A549 (cell line): ENCODE data around the gene RAB3GAP2. TPM values are rescaled to one million over a fixed set of nuclear protein-coding genes. Genes with fewer than 3 reads are reported as not detected.
"Not testable (repeated sequence)": the region's sequence is repeated elsewhere in the genome, so short reads cannot be mapped to it uniquely, and the experiment has no call there.

ENCODE experiments used
- ATAC-seq, 2 experiments: fragments of 200-7000 bp in 1 of 2; fragments of >200 bp in 1 of 2; cut with Nextera tagmentation in 1 of 2; cut with Tn5 transposase in 1 of 2; 3 replicates each; pipeline versions ENCODE4 v1.8.0 to v1.9.1; 2018 to 2020; ENCODE audit warnings: mild to moderate bottlenecking in 1 of 2, moderate library complexity in 1 of 2
- CTCF ChIA-PET: fragments of 300-600 bp; sonication (Branson Sonifier 250); formaldehyde crosslinking; extraction: SDS; loops from one replicate; lab custom pipeline; 2021; ENCODE audit warnings: antibody characterized with exemption, inconsistent platforms; lab: Yijun Ruan, JAX
- POLR2A ChIA-PET: fragments of 350-600 bp; formaldehyde crosslinking; extraction: SDS; loops from one replicate; lab custom pipeline; 2021; ENCODE audit warnings: antibody characterized with exemption, inconsistent platforms; lab: Yijun Ruan, JAX
- DNase-seq, 2 experiments: peaks; one replicate each; pipeline versions ENCODE4 v3.0.0 to v3.0.0-alpha.2; 2011 to 2016; ENCODE audit warnings: low read depth in 1 of 2, low spot score in 1 of 2
- FAIRE-seq: peaks from 2 replicates; lab custom pipeline; 2011; peaks lifted over from hg19 to GRCh38; lab: Jason Lieb, UNC
- H3K27ac ChIP-seq, 2 experiments: fragments of >200 bp; sonication (Bioruptor Twin); formaldehyde crosslinking; 3 replicates each; pipeline ENCODE4 v1.5.1; 2016 to 2017
- H3K4me1 ChIP-seq: fragments of >200 bp; sonication (Bioruptor Twin); formaldehyde crosslinking; 3 replicates; pipeline ENCODE4 v1.6.1; 2016
- H3K4me2 ChIP-seq: fragments of >200 bp; sonication (Bioruptor Twin); formaldehyde crosslinking; 3 replicates; pipeline ENCODE4 v1.6.1; 2016
- H3K4me3 ChIP-seq: fragments of >200 bp; sonication (Bioruptor Twin); formaldehyde crosslinking; 3 replicates; pipeline ENCODE4 v1.5.1; 2016
- H3K9me3 ChIP-seq: fragments of >200 bp; sonication (Bioruptor Twin); formaldehyde crosslinking; 3 replicates; pipeline ENCODE4 v1.6.1; 2016
- BHLHE40 ChIP-seq: IDR thresholded peaks from 2 replicates; pipeline ENCODE4 v1.6.1; 2012; ENCODE audit warnings: low read depth, low read length, inconsistent platforms
- CEBPB ChIP-seq, 2 experiments: fragments of >200 bp in 1 of 2; sonication (Bioruptor Twin) in 1 of 2; formaldehyde crosslinking in 1 of 2; IDR thresholded peaks; 2 replicates each; pipeline ENCODE4 v1.6.1; 2012 to 2016
- CHD4 ChIP-seq: fragments of 200-600 bp; sonication (generic); IDR thresholded peaks from 2 replicates; pipeline ENCODE4 v1.6.1; 2016; ENCODE audit warnings: antibody characterized with exemption, mild to moderate bottlenecking, borderline replicate concordance
- ESRRA ChIP-seq: fragments of 150-350 bp; IDR thresholded peaks from 2 replicates; pipeline ENCODE4 v1.6.1; 2014; ENCODE audit warnings: mild to moderate bottlenecking, low read length, borderline replicate concordance
- HOXA7 ChIP-seq: fragments of 250-450 bp; sonication (Bioruptor Pico); IDR thresholded peaks from 2 replicates; pipeline ENCODE4 v1.5.0; 2020; ENCODE audit warnings: mild to moderate bottlenecking, moderate library complexity
- HOXB5 ChIP-seq: fragments of 250-450 bp; sonication (Bioruptor Pico); IDR thresholded peaks from 2 replicates; pipeline ENCODE4 v1.5.0; 2020; ENCODE audit warnings: mild to moderate bottlenecking, moderate library complexity
- JUNB ChIP-seq: fragments of >200 bp; sonication (Bioruptor Twin); formaldehyde crosslinking; IDR thresholded peaks from 2 replicates; pipeline ENCODE4 v1.6.1; 2016
- KDM1A ChIP-seq: fragments of 200-600 bp; sonication (generic); IDR thresholded peaks from 2 replicates; pipeline ENCODE4 v1.6.1; 2016; ENCODE audit warnings: low read depth, mild to moderate bottlenecking
- MAFK ChIP-seq: fragments of 450-650 bp; IDR thresholded peaks from 2 replicates; pipeline ENCODE4 v1.6.1; 2014; ENCODE audit not compliant: partially characterized antibody
- NFE2L2 ChIP-seq: fragments of 150-350 bp; conservative IDR thresholded peaks from 2 replicates; pipeline ENCODE4 v1.6.1; 2014; ENCODE audit warnings: low read length
- NPAS2 ChIP-seq: fragments of 250-450 bp; sonication (Bioruptor Pico); IDR thresholded peaks from 2 replicates; pipeline ENCODE4 v1.8.0; 2022; ENCODE audit warnings: mild to moderate bottlenecking, moderate library complexity, borderline replicate concordance
- PHF8 ChIP-seq: fragments of 200-600 bp; sonication (generic); IDR thresholded peaks from 2 replicates; pipeline ENCODE4 v1.6.1; 2016; ENCODE audit warnings: low read depth, mild to moderate bottlenecking, antibody characterized with exemption, moderate library complexity, borderline replicate concordance
- POLR2AphosphoS2 ChIP-seq: conservative IDR thresholded peaks from 2 replicates; pipeline ENCODE4 v1.6.1; 2012; ENCODE audit warnings: low read length, improper control_type of control experiment, inconsistent platforms
- RAD21 ChIP-seq, 2 experiments: fragments of >200 bp in 1 of 2; sonication (Bioruptor Twin) in 1 of 2; formaldehyde crosslinking in 1 of 2; IDR thresholded peaks in 1 of 2; conservative IDR thresholded peaks in 1 of 2; 2 replicates in 1 of 2; 3 replicates in 1 of 2; pipeline ENCODE4 v1.6.1; 2012 to 2018; ENCODE audit warnings: inconsistent platforms in 1 of 2
- RCOR1 ChIP-seq: fragments of 150-350 bp; IDR thresholded peaks from 2 replicates; pipeline ENCODE4 v1.6.1; 2014; ENCODE audit warnings: antibody characterized with exemption, low read length, low read depth
- SMC3 ChIP-seq: fragments of >200 bp; sonication (Bioruptor Twin); formaldehyde crosslinking; IDR thresholded peaks from 3 replicates; pipeline ENCODE4 v1.6.1; 2018; ENCODE audit warnings: inconsistent platforms
- TP53 ChIP-seq: fragments of 250-450 bp; sonication (Bioruptor Pico); IDR thresholded peaks from 2 replicates; pipeline ENCODE4 v1.5.0; 2021; ENCODE audit warnings: mild to moderate bottlenecking, moderate library complexity
- ZSCAN20 ChIP-seq: fragments of 250-450 bp; sonication (Bioruptor Pico); IDR thresholded peaks from 2 replicates; pipeline ENCODE4 v1.8.0; 2022; ENCODE audit warnings: mild to moderate bottlenecking, moderate library complexity
- WGBS: methylation state at CpG from one replicate; pipeline ENCODE4 v1.1.6; 2017; ENCODE audit errors: missing lambda C conversion rate; 5-methylcytosine and 5-hydroxymethylcytosine counted together
- polyA plus RNA-seq, 4 experiments: library from polyadenylated mRNA; depleted of rRNA in 3 of 4; stranded (reverse); fragments of >200 nt; fragmentation: RNase III in 1 of 4; extraction: RNeasy Plus Mini Kit Qiagen cat#74134 plus additional on column Dnase treatment in 1 of 4; gene quantifications; 2 replicates in 3 of 4; 3 replicates in 1 of 4; pipeline ENCODE4 v1.2.3, GENCODE V29; 2011 to 2017
- TF ChIP-seq, protein P1 (sequence below): fragments of 150-350 bp; IDR thresholded peaks from 2 replicates; pipeline ENCODE4 v1.6.1; 2014; ENCODE audit warnings: low read depth, mild to moderate bottlenecking, low read length
- TF ChIP-seq, protein P2 (sequence below): fragments of 200-600 bp; sonication (generic); IDR thresholded peaks from 2 replicates; pipeline ENCODE4 v1.6.1; 2016; ENCODE audit warnings: antibody characterized with exemption, mild to moderate bottlenecking, moderate library complexity

RAB3GAP2 gene
- polyA plus RNA-seq, 2 of the 4 experiments (the other 2 are of a cell fraction): 14.1 to 42.8 TPM

DNA sequence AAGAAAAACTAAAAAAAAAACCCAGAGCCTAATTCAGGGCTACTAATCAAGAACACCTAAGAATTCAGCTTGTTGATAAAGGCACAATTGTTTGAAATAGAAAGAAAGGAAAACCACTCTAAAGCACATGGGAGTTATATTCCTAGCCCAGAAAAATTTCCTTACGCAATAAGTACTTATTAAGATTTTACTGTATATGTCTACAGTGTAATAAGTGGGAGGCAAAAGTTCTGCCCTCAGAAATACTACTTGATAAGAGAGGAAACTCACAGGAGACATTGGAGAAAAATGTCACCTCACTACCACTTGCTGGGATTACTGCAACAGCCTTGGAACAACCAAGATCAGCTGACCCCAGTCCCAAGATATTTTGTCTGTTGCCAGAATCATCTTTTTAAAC lies 112.2 kb downstream of the RAB3GAP2 start:
- DNase-seq (no peak), FAIRE-seq (no peak), ATAC-seq (no peak)
- Histone ChIP-seq H3K4me3 (no peak overlapping the region), H3K4me2 (no peak overlapping the region), H3K4me1 (no peaks in the 10 kb centered on the region), H3K9me3 (no peaks in the 10 kb centered on the region), H3K27ac (no peak overlapping the region)
- WGBS: 97% methylated on average over 1 of the region's 1 CpG
- TF ChIP-seq JUNB (no peak), HOXB5 (CRISPR knock-in tag) (no peak), ESRRA (no peak), POLR2AphosphoS2 (no peak), PHF8 (no peak), CHD4 (no peak), SMC3 (no peak), HOXA7 (no peak), ZSCAN20 (CRISPR knock-in tag) (no peak), TP53 (CRISPR knock-in tag) (no peak), BHLHE40 (no peak), RCOR1 (no peak)
- TF ChIP-seq, protein P1, sequence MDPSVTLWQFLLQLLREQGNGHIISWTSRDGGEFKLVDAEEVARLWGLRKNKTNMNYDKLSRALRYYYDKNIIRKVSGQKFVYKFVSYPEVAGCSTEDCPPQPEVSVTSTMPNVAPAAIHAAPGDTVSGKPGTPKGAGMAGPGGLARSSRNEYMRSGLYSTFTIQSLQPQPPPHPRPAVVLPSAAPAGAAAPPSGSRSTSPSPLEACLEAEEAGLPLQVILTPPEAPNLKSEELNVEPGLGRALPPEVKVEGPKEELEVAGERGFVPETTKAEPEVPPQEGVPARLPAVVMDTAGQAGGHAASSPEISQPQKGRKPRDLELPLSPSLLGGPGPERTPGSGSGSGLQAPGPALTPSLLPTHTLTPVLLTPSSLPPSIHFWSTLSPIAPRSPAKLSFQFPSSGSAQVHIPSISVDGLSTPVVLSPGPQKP: no peak
- TF ChIP-seq, protein P2, sequence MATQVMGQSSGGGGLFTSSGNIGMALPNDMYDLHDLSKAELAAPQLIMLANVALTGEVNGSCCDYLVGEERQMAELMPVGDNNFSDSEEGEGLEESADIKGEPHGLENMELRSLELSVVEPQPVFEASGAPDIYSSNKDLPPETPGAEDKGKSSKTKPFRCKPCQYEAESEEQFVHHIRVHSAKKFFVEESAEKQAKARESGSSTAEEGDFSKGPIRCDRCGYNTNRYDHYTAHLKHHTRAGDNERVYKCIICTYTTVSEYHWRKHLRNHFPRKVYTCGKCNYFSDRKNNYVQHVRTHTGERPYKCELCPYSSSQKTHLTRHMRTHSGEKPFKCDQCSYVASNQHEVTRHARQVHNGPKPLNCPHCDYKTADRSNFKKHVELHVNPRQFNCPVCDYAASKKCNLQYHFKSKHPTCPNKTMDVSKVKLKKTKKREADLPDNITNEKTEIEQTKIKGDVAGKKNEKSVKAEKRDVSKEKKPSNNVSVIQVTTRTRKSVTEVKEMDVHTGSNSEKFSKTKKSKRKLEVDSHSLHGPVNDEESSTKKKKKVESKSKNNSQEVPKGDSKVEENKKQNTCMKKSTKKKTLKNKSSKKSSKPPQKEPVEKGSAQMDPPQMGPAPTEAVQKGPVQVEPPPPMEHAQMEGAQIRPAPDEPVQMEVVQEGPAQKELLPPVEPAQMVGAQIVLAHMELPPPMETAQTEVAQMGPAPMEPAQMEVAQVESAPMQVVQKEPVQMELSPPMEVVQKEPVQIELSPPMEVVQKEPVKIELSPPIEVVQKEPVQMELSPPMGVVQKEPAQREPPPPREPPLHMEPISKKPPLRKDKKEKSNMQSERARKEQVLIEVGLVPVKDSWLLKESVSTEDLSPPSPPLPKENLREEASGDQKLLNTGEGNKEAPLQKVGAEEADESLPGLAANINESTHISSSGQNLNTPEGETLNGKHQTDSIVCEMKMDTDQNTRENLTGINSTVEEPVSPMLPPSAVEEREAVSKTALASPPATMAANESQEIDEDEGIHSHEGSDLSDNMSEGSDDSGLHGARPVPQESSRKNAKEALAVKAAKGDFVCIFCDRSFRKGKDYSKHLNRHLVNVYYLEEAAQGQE: no peak
- POLR2A ChIA-PET: no interaction called here
- CTCF ChIA-PET: interaction anchor here (0.6 to 1.0 kb wide), 3 partner anchors 9 to 142 kb away, joined by 3 to 5 read pairs (median 3); no protein-coding TSS in a partner anchor

DNA sequence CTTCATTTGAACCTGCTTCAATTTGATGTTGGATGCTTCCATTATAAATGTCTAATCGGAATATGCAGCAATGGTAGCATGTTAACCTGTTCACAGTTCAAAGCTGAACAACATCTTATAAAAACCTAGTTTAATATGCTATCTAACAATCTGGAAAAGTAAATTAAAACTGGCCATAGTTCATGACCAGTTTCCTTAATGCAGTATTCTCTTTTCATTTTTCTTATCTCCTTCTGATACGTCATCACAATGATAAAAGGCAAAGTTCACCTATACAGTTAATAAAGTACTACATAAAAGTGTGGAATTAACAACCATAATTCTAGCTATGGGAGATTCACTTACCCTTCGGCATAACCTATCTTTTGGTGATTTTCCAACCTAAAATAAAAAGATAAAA lies 113.2 kb downstream of the RAB3GAP2 start:
- FAIRE-seq (no peak), DNase-seq (no peak), ATAC-seq (no peak)
- H3K9me3 ChIP-seq: no peaks in the 10 kb centered on the region
- 92% methylated on average over 3 of the region's 3 CpGs for WGBS
- CTCF ChIA-PET: interaction anchor here (1.5 kb wide), 1 partner anchor 9 kb away, joined by 3 read pairs; no protein-coding TSS in a partner anchor
- POLR2A ChIA-PET: no interaction called here
- H3K4me2 ChIP-seq: no peak overlapping the region
- H3K4me3 ChIP-seq: no peak overlapping the region
- TF ChIP-seq MAFK (no peak), RCOR1 (no peak), NFE2L2 (no peak), CEBPB (IDR thresholded peaks at IDR 0.05) (no peak), NPAS2 (CRISPR knock-in tag) (no peak), ESRRA (no peak), KDM1A (no peak), RAD21 (conservative IDR thresholded peaks at IDR 0.05 in 1 of 2, IDR thresholded peaks at IDR 0.05 in 1 of 2) (no peak)
- TF ChIP-seq, all 56 proteins: peak for 0
- no peaks in the 10 kb centered on the region for H3K4me1 ChIP-seq
- H3K27ac ChIP-seq: no peak overlapping the region

DNA sequence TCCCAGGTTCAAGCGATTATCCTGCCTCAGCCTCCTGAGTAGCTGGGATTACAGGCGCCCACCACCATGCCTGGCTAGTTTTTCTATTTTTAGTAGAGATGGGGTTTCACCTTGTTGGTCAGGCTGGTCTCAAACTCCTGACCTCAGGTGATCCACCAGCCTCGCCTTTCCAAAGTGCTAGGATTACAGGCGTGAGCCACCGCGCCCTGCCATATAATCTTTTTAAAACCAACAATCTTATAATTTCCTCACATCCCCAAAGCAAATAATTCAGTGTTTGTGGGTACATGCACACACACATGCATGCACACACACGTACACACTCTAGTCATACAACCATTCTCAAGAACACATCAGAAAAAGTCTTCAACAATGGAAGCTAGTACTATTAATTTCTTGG lies 113.7 kb downstream of the RAB3GAP2 start:
- POLR2A ChIA-PET, FAIRE-seq, ATAC-seq, H3K4me1 ChIP-seq, H3K4me3 ChIP-seq, H3K9me3 ChIP-seq, H3K27ac ChIP-seq, H3K4me2 ChIP-seq, DNase-seq: not testable (repeated sequence)
- 97% methylated on average over 7 of the region's 7 CpGs for WGBS
- CTCF ChIA-PET: interaction anchor here (1.5 kb wide), 1 partner anchor 9 kb away, joined by 3 read pairs; no protein-coding TSS in a partner anchor
